Astrocyte (in vitro differentiated cells and primary cell): Measurements from ENCODE around the gene ELMO1. TPM values are rescaled to one million over a fixed set of nuclear protein-coding genes. Genes with fewer than 3 reads are reported as not detected.

ENCODE experiments used
- DNase-seq: peaks from one replicate; pipeline ENCODE4 v3.0.0-alpha.2; 2010; ENCODE audit warnings: low read depth
- FAIRE-seq: peaks from 2 replicates; lab custom pipeline; 2011; peaks lifted over from hg19 to GRCh38; lab: Jason Lieb, UNC
- H2AFZ ChIP-seq: 2 replicates; pipeline ENCODE4 v1.6.0; 2012; ENCODE audit warnings: low read depth, low read length, inconsistent platforms
- H3K27ac ChIP-seq: 2 replicates; pipeline ENCODE4 v1.5.1; 2011; ENCODE audit warnings: low read depth, low read length, inconsistent platforms
- H3K27me3 ChIP-seq: 2 replicates; pipeline ENCODE4 v1.6.0; 2011; ENCODE audit warnings: low read length, inconsistent platforms; ENCODE audit not compliant: insufficient read depth
- H3K36me3 ChIP-seq: 2 replicates; pipeline ENCODE4 v1.5.1; 2011; ENCODE audit warnings: low read length, inconsistent platforms; ENCODE audit not compliant: insufficient read depth
- H3K4me1 ChIP-seq: 2 replicates; pipeline ENCODE4 v1.5.1; 2011; ENCODE audit warnings: low read length, inconsistent platforms; ENCODE audit not compliant: insufficient read depth
- H3K4me2 ChIP-seq: 2 replicates; pipeline ENCODE4 v1.6.0; 2012; ENCODE audit warnings: low read length, inconsistent platforms
- H3K4me3 ChIP-seq: 2 replicates; pipeline ENCODE4 v1.5.1; 2011; ENCODE audit warnings: low read depth, mild to moderate bottlenecking, low read length, inconsistent platforms; ENCODE audit not compliant: insufficient read depth
- H3K79me2 ChIP-seq: 2 replicates; pipeline ENCODE4 v1.6.0; 2012; ENCODE audit warnings: mild to moderate bottlenecking, low read length, inconsistent platforms; ENCODE audit not compliant: insufficient read depth
- H3K9ac ChIP-seq: 2 replicates; pipeline ENCODE4 v1.6.0; 2012; ENCODE audit warnings: mild to moderate bottlenecking, low read length, inconsistent platforms
- H3K9me3 ChIP-seq: 2 replicates; pipeline ENCODE4 v1.5.1; 2012; ENCODE audit warnings: low read depth, mild to moderate bottlenecking, low read length, inconsistent platforms; ENCODE audit not compliant: insufficient read depth
- H4K20me1 ChIP-seq: 2 replicates; pipeline ENCODE4 v1.6.0; 2012; ENCODE audit warnings: low read length, inconsistent platforms; ENCODE audit not compliant: insufficient read depth
- H3K27ac Mint-ChIP-seq: one replicate; pipeline ENCODE4 v1.8.0; 2021; ENCODE audit warnings: mild to moderate bottlenecking, mixed read lengths; ENCODE audit not compliant: unreplicated experiment
- H3K27me3 Mint-ChIP-seq: one replicate; pipeline ENCODE4 v1.8.0; 2021; ENCODE audit warnings: low read depth, mixed read lengths; ENCODE audit not compliant: unreplicated experiment
- H3K36me3 Mint-ChIP-seq: one replicate; pipeline ENCODE4 v1.8.0; 2021; ENCODE audit warnings: low read depth, mixed read lengths; ENCODE audit not compliant: unreplicated experiment
- H3K4me1 Mint-ChIP-seq: one replicate; pipeline ENCODE4 v1.8.0; 2021; ENCODE audit warnings: low read depth, mixed read lengths; ENCODE audit not compliant: unreplicated experiment
- H3K4me3 Mint-ChIP-seq: one replicate; pipeline ENCODE4 v1.8.0; 2021; ENCODE audit warnings: mild to moderate bottlenecking, moderate library complexity, mixed read lengths; ENCODE audit not compliant: unreplicated experiment
- H3K9me3 Mint-ChIP-seq: one replicate; pipeline ENCODE4 v1.8.0; 2021; ENCODE audit warnings: mild to moderate bottlenecking, mixed read lengths; ENCODE audit not compliant: unreplicated experiment
- EZH2 ChIP-seq: IDR thresholded peaks from 2 replicates; pipeline ENCODE4 v1.6.1; 2012; ENCODE audit warnings: mild to moderate bottlenecking, low read length, inconsistent platforms; ENCODE audit not compliant: insufficient read depth
- total RNA-seq: library from RNA; stranded (reverse); gene quantifications from 2 replicates; pipeline ENCODE4 v1.2.1, GENCODE V29; 2021
- TF ChIP-seq, protein P1 (sequence below): IDR thresholded peaks from 2 replicates; pipeline ENCODE4 v1.5.1; 2011; ENCODE audit warnings: low read depth, mild to moderate bottlenecking, inconsistent platforms, low read length, moderate library complexity; ENCODE audit not compliant: insufficient read depth

Gene ELMO1
- total RNA-seq, 1 donor from 2014 or later, result 20.4 TPM

DNA sequence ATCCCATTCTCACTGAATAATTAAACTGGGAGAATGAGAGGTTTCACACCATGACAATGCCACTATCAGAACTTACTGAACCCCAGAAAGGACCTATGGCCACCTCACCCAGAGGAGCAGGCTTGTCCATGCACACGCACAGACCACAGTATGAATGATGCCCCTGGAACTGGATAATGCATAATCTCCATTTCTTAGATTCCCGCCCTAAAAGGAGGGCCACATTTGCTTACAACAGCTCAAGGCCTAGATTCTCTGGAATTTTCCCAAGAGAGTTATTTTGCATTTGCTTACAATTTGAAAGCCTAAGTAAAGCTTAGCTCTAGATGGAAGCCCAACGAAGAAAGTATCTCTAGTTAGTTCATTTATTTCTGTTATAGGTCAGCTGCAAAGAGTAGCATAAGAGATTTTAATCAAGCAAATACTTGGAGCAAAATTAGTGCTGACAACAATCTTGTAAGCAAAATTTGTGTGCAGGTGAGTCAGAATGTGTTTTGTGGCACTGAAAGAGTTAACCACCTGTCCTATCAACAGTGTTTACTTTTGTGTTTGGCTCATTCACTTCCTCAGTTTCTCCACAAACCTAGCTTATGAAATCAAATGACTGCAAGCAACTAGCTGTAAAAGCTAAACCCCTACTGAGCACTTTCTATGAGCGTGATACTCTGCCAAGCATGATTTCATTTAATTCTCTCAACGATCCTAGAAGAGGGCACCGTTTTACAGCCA is 32.1 kb downstream of the ELMO1 start:
- TF ChIP-seq, protein P1, sequence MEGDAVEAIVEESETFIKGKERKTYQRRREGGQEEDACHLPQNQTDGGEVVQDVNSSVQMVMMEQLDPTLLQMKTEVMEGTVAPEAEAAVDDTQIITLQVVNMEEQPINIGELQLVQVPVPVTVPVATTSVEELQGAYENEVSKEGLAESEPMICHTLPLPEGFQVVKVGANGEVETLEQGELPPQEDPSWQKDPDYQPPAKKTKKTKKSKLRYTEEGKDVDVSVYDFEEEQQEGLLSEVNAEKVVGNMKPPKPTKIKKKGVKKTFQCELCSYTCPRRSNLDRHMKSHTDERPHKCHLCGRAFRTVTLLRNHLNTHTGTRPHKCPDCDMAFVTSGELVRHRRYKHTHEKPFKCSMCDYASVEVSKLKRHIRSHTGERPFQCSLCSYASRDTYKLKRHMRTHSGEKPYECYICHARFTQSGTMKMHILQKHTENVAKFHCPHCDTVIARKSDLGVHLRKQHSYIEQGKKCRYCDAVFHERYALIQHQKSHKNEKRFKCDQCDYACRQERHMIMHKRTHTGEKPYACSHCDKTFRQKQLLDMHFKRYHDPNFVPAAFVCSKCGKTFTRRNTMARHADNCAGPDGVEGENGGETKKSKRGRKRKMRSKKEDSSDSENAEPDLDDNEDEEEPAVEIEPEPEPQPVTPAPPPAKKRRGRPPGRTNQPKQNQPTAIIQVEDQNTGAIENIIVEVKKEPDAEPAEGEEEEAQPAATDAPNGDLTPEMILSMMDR, result no peak
- TF ChIP-seq EZH2, result no peak
- no peak overlapping the region for H2AFZ ChIP-seq
- no peak overlapping the region for H3K27ac ChIP-seq
- H4K20me1 ChIP-seq, result no peaks in the 10 kb centered on the region
- H3K9me3 Mint-ChIP-seq, result no peaks in the 10 kb centered on the region
- no peak overlapping the region for H3K4me3 Mint-ChIP-seq
- peaks cover 1% of the 10 kb centered on the region for H3K4me1 Mint-ChIP-seq
- no peaks in the 10 kb centered on the region for H3K27me3 Mint-ChIP-seq
- FAIRE-seq (no peak), DNase-seq (no peak)
- H3K4me1 ChIP-seq, result no peaks in the 10 kb centered on the region
- H3K27me3 ChIP-seq, result no peaks in the 10 kb centered on the region
- no peak overlapping the region for H3K27ac Mint-ChIP-seq
- H3K79me2 ChIP-seq, result no peaks in the 10 kb centered on the region
- peaks cover 2% of the 10 kb centered on the region for H3K36me3 Mint-ChIP-seq
- no peak overlapping the region for H3K4me3 ChIP-seq
- no peaks in the 10 kb centered on the region for H3K9me3 ChIP-seq
- H3K9ac ChIP-seq, result no peak overlapping the region
- H3K4me2 ChIP-seq, result no peak overlapping the region
- H3K36me3 ChIP-seq, result no peaks in the 10 kb centered on the region

DNA sequence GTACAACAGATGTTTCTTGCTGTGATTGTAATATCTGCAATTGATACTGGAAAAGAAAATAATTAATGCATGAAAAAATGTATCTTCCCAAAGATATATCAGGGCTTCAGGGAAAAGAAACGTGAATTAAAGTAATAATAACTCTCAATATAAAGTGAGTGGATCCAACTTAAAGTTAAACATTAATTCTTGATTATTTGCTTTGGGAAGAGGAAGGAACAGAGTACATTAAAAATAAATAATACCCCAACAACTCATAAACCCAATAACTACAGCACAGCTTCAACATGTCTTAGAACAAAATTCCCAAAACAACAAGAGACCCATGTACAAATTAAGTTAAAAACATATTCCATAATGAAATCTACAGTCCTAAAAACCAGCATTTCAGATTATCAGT is 33.0 kb downstream of the ELMO1 start:
- no peak overlapping the region for H3K4me3 Mint-ChIP-seq
- no peaks in the 10 kb centered on the region for H4K20me1 ChIP-seq
- H3K9me3 ChIP-seq, result no peaks in the 10 kb centered on the region
- no peaks in the 10 kb centered on the region for H3K36me3 ChIP-seq
- no peak for FAIRE-seq
- TF ChIP-seq EZH2, result no peak
- TF ChIP-seq, protein P1, result no peak
- no peak overlapping the region for H2AFZ ChIP-seq
- no peaks in the 10 kb centered on the region for H3K4me1 ChIP-seq
- no peak overlapping the region for H3K27ac Mint-ChIP-seq
- no peaks in the 10 kb centered on the region for H3K4me1 Mint-ChIP-seq
- H3K9me3 Mint-ChIP-seq, result no peaks in the 10 kb centered on the region
- H3K4me3 ChIP-seq, result no peak overlapping the region
- H3K9ac ChIP-seq, result no peak overlapping the region
- peaks cover 2% of the 10 kb centered on the region for H3K36me3 Mint-ChIP-seq
- no peaks in the 10 kb centered on the region for H3K27me3 ChIP-seq
- H3K27me3 Mint-ChIP-seq, result no peaks in the 10 kb centered on the region
- H3K27ac ChIP-seq, result no peak overlapping the region
- no peak overlapping the region for H3K4me2 ChIP-seq
- DNase-seq, result no peak
- no peaks in the 10 kb centered on the region for H3K79me2 ChIP-seq

DNA sequence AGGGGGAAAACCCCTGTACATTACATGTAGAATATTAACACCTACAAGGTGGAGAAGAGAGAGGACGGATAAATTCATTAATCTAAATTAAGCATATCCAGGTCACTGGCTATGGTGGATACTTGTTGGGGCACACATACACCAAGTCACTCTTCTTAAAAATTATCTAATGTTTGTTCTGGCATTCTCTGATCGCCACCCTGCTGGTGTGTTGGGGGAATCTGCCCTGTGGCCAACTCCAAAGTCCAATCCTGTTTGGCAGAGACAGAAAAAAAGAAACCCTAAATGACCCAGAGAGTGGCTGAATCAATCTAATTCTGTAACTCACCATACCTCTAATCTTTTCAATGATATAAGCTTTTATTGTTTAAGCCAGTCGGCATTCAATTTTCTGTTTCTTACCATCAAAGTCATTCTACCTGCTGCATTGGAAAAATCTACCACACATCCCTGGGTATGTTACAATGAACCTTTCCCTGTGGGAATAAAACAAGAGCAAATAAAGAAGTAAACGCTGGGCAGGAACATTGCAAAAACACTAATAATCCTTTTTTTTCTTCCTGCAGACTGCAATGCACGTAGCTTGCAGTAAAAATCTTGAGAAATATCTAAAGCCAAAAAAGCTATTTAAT is 34.2 kb downstream of the ELMO1 start:
- Mint-ChIP-seq H3K4me3 (no peak overlapping the region), H3K36me3 (peaks cover 2% of the 10 kb centered on the region), H3K27me3 (no peaks in the 10 kb centered on the region), H3K9me3 (no peaks in the 10 kb centered on the region), H3K4me1 (no peaks in the 10 kb centered on the region), H3K27ac (no peak overlapping the region)
- Histone ChIP-seq H3K27ac (no peak overlapping the region), H3K36me3 (no peaks in the 10 kb centered on the region), H4K20me1 (no peaks in the 10 kb centered on the region), H3K79me2 (no peaks in the 10 kb centered on the region), H3K9ac (no peak overlapping the region), H3K4me2 (no peak overlapping the region), H3K4me3 (no peak overlapping the region), H3K27me3 (no peaks in the 10 kb centered on the region), H2AFZ (no peak overlapping the region), H3K9me3 (no peaks in the 10 kb centered on the region), H3K4me1 (no peaks in the 10 kb centered on the region)
- FAIRE-seq (no peak), DNase-seq (no peak)
- TF ChIP-seq, protein P1, result no peak
- no peak for TF ChIP-seq EZH2
